ENCODE data around the gene STXBP6. TPM values are rescaled to one million over a fixed set of nuclear protein-coding genes. Genes with fewer than 3 reads are reported as not detected.

The STXBP6 gene
- total and polyA plus RNA-seq, 10 of the 15 experiments (the other 5 are each of a cell fraction or from before 2014, with no cell fraction given): 1.2 to 47.3 (median 1.9) TPM

- H3K4me3 ChIP-seq: no peak overlapping the region
- H4K20me1 ChIP-seq (ENCODE audit: control insufficient read depth, insufficient read depth): no peaks in the 10 kb centered on the region
- H3K9ac ChIP-seq (ENCODE audit: control insufficient read depth, insufficient read depth, low read length): no peak overlapping the region
- ATAC-seq: no peak
- CTCF ChIA-PET: interaction anchor here (0.9 to 1.2 kb wide), 2 partner anchors 13 to 77 kb away, joined by 3 read pairs; no protein-coding TSS in a partner anchor
- RAD21 ChIA-PET (ENCODE audit: unreplicated experiment): no interaction called here
- no peaks in the 10 kb centered on the region for H3K79me2 ChIP-seq (ENCODE audit: control insufficient read depth, insufficient read depth, low read length)
- H3K36me3 ChIP-seq (ENCODE audit: control insufficient read depth in 2 of 2, insufficient read depth in 2 of 2, low read length in 1 of 2): no peaks in the 10 kb centered on the region
- SMC1A ChIA-PET (ENCODE audit: uncharacterized antibody, unreplicated experiment): interaction anchor here (1.4 to 3.8 kb wide), 5 partner anchors 8 to 99 kb away, joined by 3 to 19 read pairs (median 10); no protein-coding TSS in a partner anchor
- POLR2A ChIA-PET: interaction anchor here (1.0 to 1.1 kb wide), 2 partner anchors 8 to 248 kb away, joined by 3 to 4 read pairs; no protein-coding TSS in a partner anchor
- peaks cover 0 to 8% of the 10 kb centered on the region in 2 experiments; a peak in 1 of 4 replicates for H3K27me3 ChIP-seq (replicated peaks in 1 of 2; ENCODE audit: control insufficient read depth in 2 of 2, insufficient read depth in 2 of 2, low read length in 1 of 2)
- no peak overlapping the region for H2AFZ ChIP-seq (ENCODE audit: control insufficient read depth, low read depth, low read length)
- H3K4me2 ChIP-seq (ENCODE audit: control insufficient read depth, insufficient read depth): no peak overlapping the region
- BruUV-seq (replicated peaks): no TSS peak
- intact Hi-C loops (cut with micrococcal nuclease; ENCODE audit: unreplicated experiment): no loop called here
- H3K27ac ChIP-seq (ENCODE audit: control insufficient read depth, insufficient read depth): no peak overlapping the region
- in situ Hi-C loops (cut with MboI): no loop called here
- 52% methylated on average over 5 of the region's 5 CpGs for WGBS (ENCODE audit: insufficient coverage, insufficient replicate concordance, low lambda C conversion rate, missing lambda C conversion rate)
- no peak for DNase-seq (ENCODE audit: low read depth, low spot score)
- TF ChIP-seq CBFB (IDR thresholded peaks at IDR 0.05; ENCODE audit: low read depth): no peak
- TF ChIP-seq PML (IDR thresholded peaks at IDR 0.05; ENCODE audit: low read length): no peak
- no peak for TF ChIP-seq ZBTB33 (IDR thresholded peaks at IDR 0.05)
- no peak for TF ChIP-seq ZNF384 (IDR thresholded peaks at IDR 0.05; ENCODE audit: borderline replicate concordance, low read depth, low read length)
- TF ChIP-seq HCFC1 (IDR thresholded peaks at IDR 0.05; ENCODE audit: low read length): no peak
- no peak for TF ChIP-seq HDGF (IDR thresholded peaks at IDR 0.05)
- no peak for TF ChIP-seq MEF2A (IDR thresholded peaks at IDR 0.05; ENCODE audit: insufficient read depth, low read depth, low read length)
- no peak for TF ChIP-seq SP1 (IDR thresholded peaks at IDR 0.05; ENCODE audit: low read depth, low read length)
- TF ChIP-seq KAT2A (conservative IDR thresholded peaks at IDR 0.05; ENCODE audit: control insufficient read depth, low read depth, low read length): no peak
- no peak for TF ChIP-seq POLR2AphosphoS2 (IDR thresholded peaks at IDR 0.05; ENCODE audit: low read depth, low read length)
- TF ChIP-seq SUZ12 (IDR thresholded peaks at IDR 0.05; ENCODE audit: unreplicated experiment): no peak
- TF ChIP-seq EED (IDR thresholded peaks at IDR 0.05; ENCODE audit: low read depth): no peak
- TF ChIP-seq NFYA (IDR thresholded peaks at IDR 0.05; ENCODE audit: borderline replicate concordance, low read depth, low read length): no peak
- no peak for TF ChIP-seq ASH2L (IDR thresholded peaks at IDR 0.05; ENCODE audit: borderline replicate concordance, low read depth)
- TF ChIP-seq FOXM1 (IDR thresholded peaks at IDR 0.05; ENCODE audit: low read depth, low read length): no peak
- TF ChIP-seq, protein P1, sequence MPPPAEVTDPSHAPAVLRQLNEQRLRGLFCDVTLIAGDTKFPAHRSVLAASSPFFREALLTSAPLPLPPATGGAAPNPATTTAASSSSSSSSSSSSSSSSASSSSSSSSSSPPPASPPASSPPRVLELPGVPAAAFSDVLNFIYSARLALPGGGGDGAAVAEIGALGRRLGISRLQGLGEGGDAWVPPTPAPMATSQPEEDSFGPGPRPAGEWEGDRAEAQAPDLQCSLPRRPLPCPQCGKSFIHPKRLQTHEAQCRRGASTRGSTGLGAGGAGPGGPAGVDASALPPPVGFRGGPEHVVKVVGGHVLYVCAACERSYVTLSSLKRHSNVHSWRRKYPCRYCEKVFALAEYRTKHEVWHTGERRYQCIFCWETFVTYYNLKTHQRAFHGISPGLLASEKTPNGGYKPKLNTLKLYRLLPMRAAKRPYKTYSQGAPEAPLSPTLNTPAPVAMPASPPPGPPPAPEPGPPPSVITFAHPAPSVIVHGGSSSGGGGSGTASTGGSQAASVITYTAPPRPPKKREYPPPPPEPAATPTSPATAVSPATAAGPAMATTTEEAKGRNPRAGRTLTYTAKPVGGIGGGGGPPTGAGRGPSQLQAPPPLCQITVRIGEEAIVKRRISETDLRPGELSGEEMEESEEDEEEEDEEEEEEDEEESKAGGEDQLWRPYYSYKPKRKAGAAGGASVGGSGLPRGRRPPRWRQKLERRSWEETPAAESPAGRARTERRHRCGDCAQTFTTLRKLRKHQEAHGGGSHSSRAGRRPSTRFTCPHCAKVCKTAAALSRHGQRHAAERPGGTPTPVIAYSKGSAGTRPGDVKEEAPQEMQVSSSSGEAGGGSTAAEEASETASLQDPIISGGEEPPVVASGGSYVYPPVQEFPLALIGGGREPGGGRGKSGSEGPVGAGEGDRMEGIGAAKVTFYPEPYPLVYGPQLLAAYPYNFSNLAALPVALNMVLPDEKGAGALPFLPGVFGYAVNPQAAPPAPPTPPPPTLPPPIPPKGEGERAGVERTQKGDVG (CRISPR knock-in tag; IDR thresholded peaks at IDR 0.05): no peak
- TF ChIP-seq SMAD1 (IDR thresholded peaks at IDR 0.05; ENCODE audit: low read depth, partially characterized antibody): no peak
- no peak for TF ChIP-seq YBX1 (IDR thresholded peaks at IDR 0.05)
- TF ChIP-seq RUNX3 (IDR thresholded peaks at IDR 0.05; ENCODE audit: low read length): no peak
- no peak for TF ChIP-seq NR2C1 (IDR thresholded peaks at IDR 0.05)
- FAIRE-seq: no peak
- no peaks in the 10 kb centered on the region for H3K9me3 ChIP-seq (replicated peaks; ENCODE audit: control insufficient read depth, insufficient read depth, low read length)
- no peaks in the 10 kb centered on the region for H3K4me1 ChIP-seq (ENCODE audit: control insufficient read depth, insufficient read depth, low read length)
Observed at GRCh38 chr14:25055005-25055404, 5.1 kb upstream of the STXBP6 start.
